Middle frontal gyrus (tissue), 1 donor: Measurements from ENCODE around the gene NDUFS5.
A peak's percentile ranks its signal among the peaks of the same experiment; 100 is the strongest.
"Not testable (repeated sequence)": the region's sequence is repeated elsewhere in the genome, so short reads cannot be mapped to it uniquely, and the experiment has no call there.

Source experiments
- DNase-seq: peaks from one replicate; pipeline ENCODE4 v3.0.0-alpha.2; 2015; ENCODE audit warnings: low spot score; ENCODE audit errors: extremely low spot score

Gene NDUFS5

GRCh38 chr1:39026051-39026865, at the start of gene NDUFS5:
TSS of gene NDUFS5 (plus strand) at chr1:39026350. CDS start at chr1:39028725, 2,375 bp downstream.
- DNase-seq, result peak; percentile 89

DNA sequence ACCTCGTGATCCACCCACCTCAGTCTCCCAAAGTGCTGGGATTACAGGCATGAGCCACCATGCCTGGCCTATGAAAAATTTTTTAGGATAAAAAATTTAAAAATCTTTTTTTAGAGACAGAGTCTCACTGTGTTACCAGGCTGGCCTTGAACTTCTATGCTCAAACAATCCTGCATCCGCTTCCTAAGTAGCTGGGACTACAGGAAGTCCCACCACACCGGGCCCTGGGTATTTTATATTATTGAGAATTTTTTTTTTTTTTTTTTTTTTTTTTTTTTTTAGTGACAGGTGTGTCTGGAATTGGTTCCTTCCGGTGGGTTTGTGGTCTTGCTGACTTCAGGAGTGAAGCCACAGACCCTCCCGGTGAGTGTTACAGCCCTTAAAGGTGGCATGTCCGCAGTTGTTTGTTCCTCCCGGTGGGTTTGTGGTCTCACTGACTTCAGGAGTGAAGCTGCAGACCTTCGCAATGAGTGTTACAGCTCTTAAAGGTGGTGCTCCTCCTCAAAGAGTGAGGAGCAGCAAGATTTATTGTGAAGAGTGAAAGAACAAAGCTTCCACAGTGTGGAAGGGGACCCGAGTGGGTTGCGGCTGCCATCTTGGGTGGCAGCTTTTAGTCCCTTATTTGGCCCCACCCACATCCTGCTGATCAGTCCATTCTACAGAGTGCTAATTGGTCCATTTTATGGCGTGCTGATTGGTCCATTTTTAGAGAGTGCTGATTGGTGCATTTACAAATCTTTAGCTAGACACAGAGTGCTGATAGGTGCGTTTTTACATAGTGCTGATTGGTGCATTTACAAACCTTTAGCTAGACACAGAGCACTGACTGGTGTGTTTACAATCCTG, 48.5 kb upstream of the NDUFS5 start:
- not testable (repeated sequence) for DNase-seq

- DNase-seq, result not testable (repeated sequence)
Measured at GRCh38 chr1:38978245-38978542, 48.0 kb upstream of the NDUFS5 start.

GRCh38 chr1:38979380-38979779, 46.8 kb upstream of the NDUFS5 start:
- not testable (repeated sequence) for DNase-seq

DNA sequence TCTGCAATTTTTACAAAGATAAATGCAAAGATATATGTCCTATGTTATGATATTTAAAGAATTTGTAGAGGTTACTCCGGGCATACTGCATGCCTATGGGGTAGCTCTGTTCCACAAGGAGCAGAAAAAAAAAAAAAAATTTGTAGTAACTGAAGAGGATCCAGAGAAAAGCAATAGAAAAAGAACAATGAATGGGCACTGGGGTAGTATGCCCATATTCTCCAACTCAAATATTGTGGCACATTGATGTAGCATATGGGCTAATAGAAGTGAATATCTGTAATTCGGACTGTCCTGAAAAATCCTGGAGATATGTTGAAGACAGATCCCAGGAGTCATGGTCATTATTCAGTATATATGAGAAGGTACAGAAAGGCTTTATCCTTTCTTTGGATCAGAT, 36.2 kb upstream of the NDUFS5 start:
- no peak for DNase-seq

- no peak for DNase-seq
Measured at GRCh38 chr1:38990386-38990737, 35.8 kb upstream of the NDUFS5 start.

DNA sequence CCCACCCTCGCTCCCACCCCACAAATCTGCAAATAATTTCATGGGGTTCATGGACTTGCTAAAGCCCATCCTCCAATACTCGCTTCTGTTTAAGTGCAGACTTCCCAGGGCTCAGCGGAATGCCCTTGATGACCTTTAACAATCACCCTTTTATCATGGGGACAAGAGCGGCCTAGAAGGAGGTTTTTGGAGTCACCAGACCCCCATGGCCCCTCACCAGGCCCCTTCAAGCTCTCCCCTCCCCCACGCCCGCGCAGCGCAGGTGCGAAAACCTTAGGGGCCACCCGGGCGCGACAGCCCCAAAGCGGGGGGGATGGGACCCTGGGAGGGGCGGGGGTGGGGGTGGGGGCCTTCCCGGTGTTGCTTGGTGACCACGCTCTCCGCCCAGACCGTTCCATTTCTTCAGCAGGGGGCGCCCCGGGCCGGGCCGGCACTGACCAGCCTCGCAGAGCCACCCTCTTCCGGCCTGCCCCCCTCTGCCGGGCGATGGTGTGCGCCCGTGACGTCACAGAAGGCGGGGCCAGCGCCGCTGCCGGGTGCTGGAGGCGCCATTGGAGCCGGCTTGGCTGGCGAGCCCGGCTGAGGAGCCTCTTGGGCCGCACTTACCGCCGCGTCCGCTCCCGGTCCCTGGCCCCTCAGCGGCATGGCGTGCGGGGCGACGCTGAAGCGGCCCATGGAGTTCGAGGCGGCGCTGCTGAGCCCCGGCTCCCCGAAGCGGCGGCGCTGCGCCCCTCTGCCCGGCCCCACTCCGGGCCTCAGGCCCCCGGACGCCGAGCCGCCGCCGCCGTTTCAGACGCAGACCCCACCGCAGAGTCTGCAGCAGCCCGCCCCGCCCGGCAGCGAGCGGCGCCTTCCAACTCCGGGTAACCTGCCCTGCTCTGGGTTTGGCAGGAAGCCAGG, 35.2 kb upstream of the NDUFS5 start, which contains the start of gene AKIRIN1:
AKIRIN1 (plus strand) TSS at position 539 of the 900 bp plus-strand sequence; CDS start at position 644, 105 bp downstream.
- DNase-seq, result peak; percentile 94

GRCh38 chr1:38991638-38992411, 34.3 kb upstream of the NDUFS5 start:
- no peak for DNase-seq

GRCh38 chr1:38992412-38993111, 33.6 kb upstream of the NDUFS5 start:
- DNase-seq, result no peak

DNA sequence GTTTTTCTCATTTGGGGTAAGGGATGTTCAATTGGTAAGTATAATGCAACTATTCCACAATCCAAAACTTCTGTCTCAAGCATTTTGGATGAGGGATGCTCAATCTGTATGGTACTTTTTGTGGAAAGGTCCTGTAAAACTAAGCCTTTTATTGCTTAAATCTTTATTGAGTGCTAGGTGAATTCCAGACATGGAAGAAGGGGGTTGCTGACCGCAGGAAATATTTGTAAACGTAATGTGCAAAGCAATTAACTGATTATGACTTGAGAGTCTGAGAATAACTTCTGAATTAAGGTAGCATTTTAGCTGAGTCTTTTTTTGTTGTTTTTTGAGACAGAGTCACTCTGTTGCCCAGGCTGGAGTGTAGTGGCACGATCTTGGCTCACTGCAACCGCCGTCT, 32.0 kb upstream of the NDUFS5 start:
- DNase-seq, result no peak

- DNase-seq, result no peak
Measured at GRCh38 chr1:38997034-38997900, 28.9 kb upstream of the NDUFS5 start.

DNA sequence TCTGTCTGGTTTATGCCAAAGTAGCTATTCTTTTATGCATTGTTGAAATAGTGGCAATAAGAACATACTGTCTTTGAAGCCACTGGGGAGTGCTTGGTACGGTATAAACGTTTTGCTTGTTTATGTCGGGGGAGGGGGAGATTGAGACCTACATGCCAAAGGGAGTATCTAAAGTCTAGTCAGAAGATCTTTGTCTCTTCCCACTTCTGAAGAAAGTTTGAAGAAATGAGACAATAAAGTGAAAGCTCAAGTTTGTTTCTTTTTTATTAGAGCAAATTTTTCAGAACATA, 28.3 kb upstream of the NDUFS5 start:
- DNase-seq, result no peak

DNA sequence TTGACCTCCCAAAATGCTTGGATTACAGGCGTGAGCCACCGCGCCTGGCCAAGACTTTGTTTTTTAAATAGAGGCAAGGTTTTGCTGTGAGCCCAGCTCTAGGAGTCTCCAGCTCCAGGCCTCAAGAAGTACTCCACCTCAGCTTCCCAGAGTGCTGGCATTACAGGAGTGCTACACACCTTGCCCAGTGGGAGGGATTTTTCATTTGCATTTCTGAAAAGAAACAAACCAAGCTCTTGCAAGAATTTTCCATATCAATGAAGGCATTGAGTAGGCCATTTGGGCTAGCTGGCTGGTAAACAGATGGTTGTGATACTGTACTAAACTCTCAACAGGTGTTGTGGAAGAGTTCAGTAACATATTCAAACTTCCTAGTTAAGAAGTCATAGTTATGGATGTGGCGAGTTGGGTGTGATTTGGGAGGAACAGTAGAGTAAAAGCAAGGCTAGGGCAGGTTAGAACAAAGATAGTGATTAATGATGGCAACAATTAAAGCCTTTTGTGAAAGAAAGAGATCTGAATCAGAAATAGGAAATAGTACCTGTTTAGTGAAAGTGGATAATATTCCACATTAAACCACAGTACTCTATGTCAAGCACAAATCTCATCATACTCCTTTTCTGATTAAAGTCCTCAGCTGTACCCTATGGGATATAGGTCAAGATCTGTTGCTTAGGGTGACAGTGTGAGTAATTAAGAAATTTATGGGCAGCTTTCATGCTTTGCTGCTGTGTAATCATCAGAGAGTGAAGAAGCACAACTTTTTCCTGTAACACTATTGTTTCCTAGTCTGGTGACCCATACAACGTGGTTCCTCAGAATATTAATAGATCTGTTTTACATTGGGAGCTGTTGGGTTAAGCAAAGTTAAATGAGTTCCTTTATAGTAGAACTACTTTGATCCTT, 24.4 kb upstream of the NDUFS5 start:
- no peak for DNase-seq

GRCh38 chr1:39003281-39003680, 22.9 kb upstream of the NDUFS5 start:
- no peak for DNase-seq

GRCh38 chr1:39003794-39004193, 22.4 kb upstream of the NDUFS5 start:
- no peak for DNase-seq

GRCh38 chr1:39006287-39006686, 19.9 kb upstream of the NDUFS5 start:
- no peak for DNase-seq

DNA sequence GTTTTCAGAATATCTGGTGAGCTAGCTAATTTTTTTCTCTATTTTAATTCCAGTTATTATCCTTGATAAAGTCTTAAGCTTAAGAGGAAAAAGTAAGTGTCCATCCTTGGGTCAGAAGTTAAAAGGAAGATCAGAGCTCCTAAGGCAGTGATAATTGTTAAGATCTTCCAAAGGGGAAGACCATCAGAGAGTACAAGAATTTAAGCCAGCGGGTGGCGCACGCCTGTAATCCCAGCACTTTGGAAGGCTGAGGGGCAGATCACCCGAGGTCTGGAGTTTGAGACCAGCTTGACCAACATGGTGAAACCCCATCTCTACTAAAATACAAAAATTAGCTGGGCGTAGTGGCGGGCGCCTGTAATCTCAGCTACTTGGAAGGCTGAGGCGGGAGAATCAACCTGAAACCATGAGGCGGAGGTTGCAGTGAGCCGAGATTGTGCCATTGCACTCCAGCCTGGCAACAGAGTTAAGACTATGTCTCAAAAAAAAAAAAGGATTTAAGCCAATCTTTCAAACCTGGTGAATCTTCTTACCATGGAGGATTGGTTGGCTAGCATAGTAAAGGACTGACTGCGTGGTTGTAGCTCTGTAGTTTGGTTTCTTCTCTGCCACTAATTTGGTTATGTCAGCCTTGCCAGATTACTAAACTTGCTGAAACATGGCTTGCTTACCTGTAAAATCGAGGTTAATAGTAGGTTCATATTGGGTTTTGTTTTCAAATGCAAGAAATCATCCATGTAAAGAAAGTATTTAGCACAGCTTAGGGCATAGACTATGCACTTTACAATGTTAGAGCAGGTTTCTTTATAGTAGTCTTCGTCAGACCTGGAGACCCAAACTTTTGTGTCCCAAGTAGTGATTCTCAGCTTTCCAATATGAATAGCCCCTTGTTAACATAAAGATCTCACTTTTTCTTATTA, 19.2 kb upstream of the NDUFS5 start:
- DNase-seq, result no peak
